Hematopoietic multipotent progenitor cell treated with erythropoietin and hydrocortisone succinate and interleukin-3 and kit ligand, for 8 days (in vitro differentiated cells): ENCODE data around the gene POC1A.
A peak's percentile ranks its signal among the peaks of the same experiment; 100 is the strongest.
"Not testable (repeated sequence)": the region's sequence is repeated elsewhere in the genome, so short reads cannot be mapped to it uniquely, and the experiment has no call there.

Source experiments
- DNase-seq: peaks from one replicate; pipeline ENCODE4 v3.0.0-alpha.2; 2015

POC1A gene

GRCh38 chr3:52061121-52061910 lies 92.9 kb downstream of the POC1A start:
- no peak for DNase-seq

GRCh38 chr3:52059781-52060180 lies 94.4 kb downstream of the POC1A start:
- no peak for DNase-seq

GRCh38 chr3:52057812-52058495 lies 96.3 kb downstream of the POC1A start:
- DNase-seq, result no peak

GRCh38 chr3:52056968-52057811 lies 97.0 kb downstream of the POC1A start:
- peak; percentile 99 for DNase-seq

- DNase-seq, result peak; percentile 68
Observed at GRCh38 chr3:52056521-52056967, 97.7 kb downstream of the POC1A start, which contains the start of gene DUSP7. Gene DUSP7 (minus strand): TSS chr3:52056571. CDS start chr3:52056366, 205 bp downstream.

GRCh38 chr3:52055537-52056351 lies 98.5 kb downstream of the POC1A start:
- peak; percentile 50 for DNase-seq

- DNase-seq, result peak; percentile 4
Observed at GRCh38 chr3:52054661-52055511, 99.3 kb downstream of the POC1A start.

GRCh38 chr3:52053307-52054304 lies 100.6 kb downstream of the POC1A start:
- DNase-seq, result peak; percentile 20

GRCh38 chr3:52052831-52053306 lies 101.4 kb downstream of the POC1A start:
- peak; percentile 71 for DNase-seq

GRCh38 chr3:52051444-52051843 lies 102.8 kb downstream of the POC1A start:
- peak; percentile 44 for DNase-seq

GRCh38 chr3:52050571-52050970 lies 103.7 kb downstream of the POC1A start:
- DNase-seq, result no peak

- DNase-seq, result no peak
Observed at GRCh38 chr3:52049503-52049902, 104.7 kb downstream of the POC1A start.

GRCh38 chr3:52047295-52047960 lies 106.8 kb downstream of the POC1A start:
- DNase-seq, result no peak

GRCh38 chr3:52046902-52047239 lies 107.4 kb downstream of the POC1A start:
- no peak for DNase-seq

GRCh38 chr3:52046186-52046901 lies 107.9 kb downstream of the POC1A start:
- DNase-seq, result no peak

GRCh38 chr3:52044869-52045619 lies 109.2 kb downstream of the POC1A start:
- no peak for DNase-seq

GRCh38 chr3:52043750-52044149 lies 110.5 kb downstream of the POC1A start:
- DNase-seq, result no peak

GRCh38 chr3:52043039-52043438 lies 111.2 kb downstream of the POC1A start:
- not testable (repeated sequence) for DNase-seq
